K562 (cell line): ENCODE results near the gene IQSEC3. TPM values are rescaled to one million over a fixed set of nuclear protein-coding genes. Genes with fewer than 3 reads are reported as not detected.
A peak's percentile ranks its signal among the peaks of the same experiment; 100 is the strongest.

ENCODE experiments used
- AFF4 ChIP-seq: sonication (generic); formaldehyde crosslinking; IDR thresholded peaks from 2 replicates; pipeline ENCODE4 v1.8.0; 2023; ENCODE audit warnings: mild to moderate bottlenecking, missing genetic modification reagents
- CCAR2 ChIP-seq: fragments of 200-400 bp; formaldehyde crosslinking; IDR thresholded peaks from 2 replicates; pipeline ENCODE4 v1.6.1; 2017; ENCODE audit warnings: mild to moderate bottlenecking, low read depth, low read length
- CEBPG ChIP-seq, 3 experiments: fragments of 200-800 bp in 1 of 3; sonication (Bioruptor generic) in 1 of 3; sonication (generic) in 1 of 3; formaldehyde crosslinking in 1 of 3; IDR thresholded peaks in 2 of 3; conservative IDR thresholded peaks in 1 of 3; 2 replicates each; pipeline versions ENCODE4 v1.6.1 to v1.8.0; 2016 to 2022; ENCODE audit warnings: missing compliant biosample characterization in 2 of 3, missing genetic modification characterization in 2 of 3, mild to moderate bottlenecking in 1 of 3, missing genetic modification reagents in 1 of 3
- CHD2 ChIP-seq: IDR thresholded peaks from 2 replicates; pipeline ENCODE4 v1.6.1; 2011; ENCODE audit warnings: low read depth, low read length
- ETV6 ChIP-seq, 3 experiments: fragments of 150-350 bp in 1 of 3; sonication (generic) in 1 of 3; formaldehyde crosslinking in 1 of 3; IDR thresholded peaks; 2 replicates each; pipeline versions ENCODE4 v1.6.1 to v1.8.0; 2014 to 2022; ENCODE audit warnings: borderline replicate concordance in 2 of 3, low read depth in 2 of 3, antibody characterized with exemption in 1 of 3, low read length in 1 of 3, mild to moderate bottlenecking in 1 of 3, missing genetic modification reagents in 1 of 3
- FUS ChIP-seq: fragments of 200-400 bp; formaldehyde crosslinking; optimal IDR thresholded peaks from 2 replicates; pipeline ENCODE3; 2017; ENCODE audit warnings: low read depth, low read length
- HSF4 ChIP-seq: fragments of 250-450 bp; sonication (Bioruptor Pico); IDR thresholded peaks from 2 replicates; pipeline ENCODE4 v2.1.2; 2022; ENCODE audit warnings: mild to moderate bottlenecking, moderate library complexity, borderline replicate concordance
- KHSRP ChIP-seq: fragments of 450-650 bp; IDR thresholded peaks from 2 replicates; pipeline ENCODE4 v1.6.1; 2017
- NELFE ChIP-seq: IDR thresholded peaks from 2 replicates; pipeline ENCODE4 v1.6.1; 2011; ENCODE audit warnings: mild to moderate bottlenecking; ENCODE audit not compliant: insufficient read depth, insufficient read length
- NFATC3 ChIP-seq: fragments of 450-650 bp; IDR thresholded peaks from 2 replicates; pipeline ENCODE4 v1.6.1; 2017; ENCODE audit warnings: mild to moderate bottlenecking
- PCBP2 ChIP-seq: fragments of 200-400 bp; formaldehyde crosslinking; IDR thresholded peaks from 2 replicates; pipeline ENCODE4 v1.6.1; 2018; ENCODE audit warnings: low read length, low read depth, mild to moderate bottlenecking, moderate library complexity; ENCODE audit not compliant: poor library complexity, severe bottlenecking
- PTTG1 ChIP-seq: fragments of 450-650 bp; IDR thresholded peaks from 2 replicates; pipeline ENCODE4 v1.6.1; 2016; ENCODE audit warnings: low read depth, mild to moderate bottlenecking, missing genetic modification characterization, missing compliant biosample characterization
- RNF219 ChIP-seq: fragments of 250-450 bp; sonication (Bioruptor Pico); IDR thresholded peaks from 2 replicates; pipeline ENCODE4 v1.5.0; 2022; ENCODE audit warnings: mild to moderate bottlenecking
- SMARCC2 ChIP-seq: fragments of 450-650 bp; IDR thresholded peaks from 2 replicates; pipeline ENCODE4 v1.6.1; 2017; ENCODE audit warnings: antibody characterized with exemption, moderate library complexity, mild to moderate bottlenecking, low read depth
- THAP7 ChIP-seq: fragments of 250-450 bp; sonication (Bioruptor Pico); IDR thresholded peaks from 2 replicates; pipeline ENCODE4 v1.5.0; 2021
- USF2 ChIP-seq: sonication (generic); formaldehyde crosslinking; IDR thresholded peaks from 2 replicates; pipeline ENCODE4 v1.5.0; 2020; ENCODE audit warnings: missing genetic modification reagents
- XRCC4 ChIP-seq: IDR thresholded peaks from one replicate; pipeline ENCODE4 v1.6.1; 2011; ENCODE audit not compliant: insufficient read depth, insufficient read length; ENCODE audit errors: extremely low read depth
- ZBTB8A ChIP-seq: fragments of 450-650 bp; IDR thresholded peaks from 2 replicates; pipeline ENCODE4 v1.6.1; 2018; ENCODE audit warnings: mild to moderate bottlenecking, moderate library complexity; ENCODE audit not compliant: partially characterized antibody
- ZFP36 ChIP-seq: fragments of 150-350 bp; IDR thresholded peaks from 2 replicates; pipeline ENCODE4 v1.6.1; 2018; ENCODE audit warnings: low read length, low read depth; ENCODE audit not compliant: partially characterized antibody
- ZNF584 ChIP-seq: fragments of 200-800 bp; sonication (Bioruptor generic); IDR thresholded peaks from 2 replicates; pipeline ENCODE4 v1.6.1; 2016; ENCODE audit warnings: low read depth, mild to moderate bottlenecking, missing genetic modification characterization, missing compliant biosample characterization
- polyA plus RNA-seq, 8 experiments: library from polyadenylated mRNA; depleted of rRNA in 4 of 8; stranded (reverse) in 5 of 8; unstranded in 3 of 8; fragments of >200 nt; fragmentation: Nextera tagmentation in 2 of 8; fragmentation: Illumina TruSeq in 1 of 8; extraction: Ambion mirVana in 2 of 8; extraction: Trizol in 1 of 8; gene quantifications; 2 replicates each; pipeline versions ENCODE4 v1.2.1 to v1.2.3, GENCODE V29; 2011 to 2014; ENCODE audit warnings: inconsistent platforms in 1 of 8, missing spikeins in 1 of 8
- total RNA-seq, 7 experiments: library from RNA; depleted of rRNA in 6 of 7; stranded (reverse); fragments of >200 nt in 6 of 7; fragmentation: Illumina TruSeq in 2 of 7; extraction: Trizol in 2 of 7; gene quantifications; 2 replicates each; pipeline versions ENCODE4 v1.2.1 to v1.2.3, GENCODE V29; 2011 to 2021; ENCODE audit warnings: low replicate concordance in 1 of 7

IQSEC3 gene
- total and polyA plus RNA-seq, 9 of the 15 experiments (the other 6 are each of a cell fraction or from before 2014, with no cell fraction given), result under 0.01 to 0.25 (median 0.08) TPM; not detected in 3

GRCh38 chr12:56683-57346 lies 9.8 kb upstream of the IQSEC3 start (continued):
- TF ChIP-seq THAP7, result no peak
- no peak for TF ChIP-seq ZBTB8A
- no peak for TF ChIP-seq AFF4 (CRISPR knock-in tag)
- TF ChIP-seq ZNF584 (CRISPR knock-in tag), result no peak
- TF ChIP-seq CEBPG (CRISPR knock-in tag; IDR thresholded peaks at IDR 0.05), result no peak
- no peak for TF ChIP-seq CEBPG (tag; conservative IDR thresholded peaks at IDR 0.05 in 1 of 2, IDR thresholded peaks at IDR 0.05 in 1 of 2)
- peak; percentile 4 for TF ChIP-seq ZFP36
- no peak; the same call in 1 of the 2 replicates for TF ChIP-seq SMARCC2
- no peak for TF ChIP-seq CCAR2
- no peak for TF ChIP-seq KHSRP
- no peak for TF ChIP-seq HSF4 (CRISPR knock-in tag)
- TF ChIP-seq PCBP2, result no peak
- TF ChIP-seq ETV6 (IDR thresholded peaks at IDR 0.05; ENCODE audit: borderline replicate concordance in 1 of 2, low read depth in 2 of 2, low read length in 1 of 2), result no peak
- TF ChIP-seq ETV6 (CRISPR knock-in tag; IDR thresholded peaks at IDR 0.05; ENCODE audit: borderline replicate concordance), result no peak
- TF ChIP-seq NFATC3, result no peak
- TF ChIP-seq XRCC4, result no peak
- TF ChIP-seq USF2, result no peak
- TF ChIP-seq PTTG1 (tag), result no peak
- TF ChIP-seq NELFE, result no peak
- TF ChIP-seq FUS, result no peak
- TF ChIP-seq CHD2, result no peak
- TF ChIP-seq RNF219, result no peak
